SK-N-SH (cell line): Measurements from ENCODE around the gene FGD6. TPM values are rescaled to one million over a fixed set of nuclear protein-coding genes. Genes with fewer than 3 reads are reported as not detected.

Source experiments
- CTCF ChIA-PET: fragments of 300-600, 350-600 bp; formaldehyde crosslinking; extraction: SDS; loops from one replicate; lab custom pipeline; 2021; lab: Yijun Ruan, JAX
- POLR2A ChIA-PET: fragments of 350-600 bp; sonication (Branson Sonifier 250); formaldehyde crosslinking; extraction: SDS; loops from one replicate; lab custom pipeline; 2020; ENCODE audit warnings: antibody characterized with exemption, inconsistent platforms; lab: Yijun Ruan, JAX
- DNase-seq: peaks from one replicate; pipeline ENCODE4 v3.0.0; 2012
- H2AFZ ChIP-seq: fragments of 200-600 bp; sonication (generic); 2 replicates; pipeline ENCODE4 v1.8.1; 2016; ENCODE audit warnings: antibody characterized with exemption, mild to moderate bottlenecking, low read depth
- H3F3A ChIP-seq: fragments of 200-600 bp; sonication (generic); replicated peaks from 2 replicates; pipeline ENCODE3; 2016; ENCODE audit warnings: antibody characterized with exemption, mild to moderate bottlenecking; ENCODE audit not compliant: insufficient read depth
- H3K27ac ChIP-seq, 2 experiments: fragments of 200-500 bp in 1 of 2; fragments of 200-600 bp in 1 of 2; sonication (Bioruptor generic) in 1 of 2; sonication (generic), shearing (Covaris generic) in 1 of 2; 2 replicates each; pipeline versions ENCODE4 v1.5.1 to v1.6.1; 2014 to 2016; ENCODE audit warnings: low read depth in 2 of 2, inconsistent platforms in 1 of 2, low read length in 1 of 2, mild to moderate bottlenecking in 1 of 2, mixed read lengths in 1 of 2
- H3K27me3 ChIP-seq: fragments of 200-600 bp; sonication (generic), shearing (Covaris generic); 2 replicates; pipeline ENCODE4 v1.6.1; 2016; ENCODE audit warnings: mixed run types; ENCODE audit not compliant: insufficient read depth
- H3K36me3 ChIP-seq, 2 experiments: fragments of 200-500 bp in 1 of 2; fragments of 200-600 bp in 1 of 2; sonication (Bioruptor generic) in 1 of 2; sonication (generic) in 1 of 2; replicated peaks in 1 of 2; 2 replicates each; pipeline versions ENCODE3 to v1.5.1; 2014 to 2016; ENCODE audit warnings: low read length in 1 of 2, mild to moderate bottlenecking in 1 of 2; ENCODE audit not compliant: insufficient read depth in 2 of 2, control insufficient read depth in 1 of 2
- H3K4me1 ChIP-seq, 2 experiments: fragments of 200-500 bp in 1 of 2; fragments of 200-600 bp in 1 of 2; sonication (Bioruptor generic) in 1 of 2; sonication (generic), shearing (Covaris generic) in 1 of 2; 2 replicates each; pipeline versions ENCODE4 v1.5.1 to v1.6.1; 2014 to 2016; ENCODE audit warnings: low read depth in 1 of 2, low read length in 1 of 2, mixed run types in 1 of 2; ENCODE audit not compliant: insufficient read depth in 2 of 2, control insufficient read depth in 1 of 2
- H3K4me2 ChIP-seq: fragments of 200-600 bp; sonication (generic), shearing (Covaris generic); 2 replicates; pipeline ENCODE4 v1.6.1; 2017; ENCODE audit warnings: mixed run types
- H3K4me3 ChIP-seq, 2 experiments: fragments of 200-500 bp in 1 of 2; fragments of 200-600 bp in 1 of 2; sonication (Bioruptor generic) in 1 of 2; sonication (generic), shearing (Covaris generic) in 1 of 2; 2 replicates each; pipeline versions ENCODE4 v1.5.1 to v1.8.1; 2014 to 2016; ENCODE audit warnings: low read depth in 2 of 2, inconsistent platforms in 1 of 2, low read length in 1 of 2, mild to moderate bottlenecking in 1 of 2, mixed read lengths in 1 of 2, moderate library complexity in 1 of 2
- H3K79me2 ChIP-seq: fragments of 200-600 bp; sonication (generic); 2 replicates; pipeline ENCODE4 v1.8.1; 2017; ENCODE audit warnings: mild to moderate bottlenecking; ENCODE audit not compliant: insufficient read depth
- H3K9ac ChIP-seq: fragments of 200-600 bp; sonication (generic); 2 replicates; pipeline ENCODE4 v1.6.1; 2017; ENCODE audit warnings: mixed run types
- H3K9me2 ChIP-seq: fragments of 200-600 bp; sonication (generic); 2 replicates; pipeline ENCODE4 v1.6.1; 2017; ENCODE audit warnings: mixed run types
- H3K9me3 ChIP-seq: fragments of 200-600 bp; sonication (generic); 2 replicates; pipeline ENCODE4 v1.6.1; 2017; ENCODE audit warnings: mixed run types, mild to moderate bottlenecking, moderate library complexity
- H4K20me1 ChIP-seq: fragments of 200-600 bp; sonication (generic); 2 replicates; pipeline ENCODE4 v1.6.1; 2017; ENCODE audit warnings: mild to moderate bottlenecking, mixed run types; ENCODE audit not compliant: insufficient read depth
- CHD2 ChIP-seq: fragments of 150-350 bp; IDR thresholded peaks from 2 replicates; pipeline ENCODE4 v1.6.1; 2018; ENCODE audit warnings: low read length; ENCODE audit not compliant: partially characterized antibody
- CTCF ChIP-seq: fragments of 200-600 bp; sonication (generic); IDR thresholded peaks from 2 replicates; pipeline ENCODE4 v1.6.1; 2017; ENCODE audit warnings: antibody characterized with exemption, mild to moderate bottlenecking, moderate library complexity
- FOSL2 ChIP-seq: IDR thresholded peaks from 2 replicates; pipeline ENCODE4 v1.4.0; 2012; ENCODE audit warnings: low read depth, mild to moderate bottlenecking, moderate library complexity, borderline replicate concordance
- FOXM1 ChIP-seq: IDR thresholded peaks from 2 replicates; pipeline ENCODE4 v1.4.0; 2012; ENCODE audit warnings: low read depth, mild to moderate bottlenecking
- GABPA ChIP-seq: IDR thresholded peaks from 2 replicates; pipeline ENCODE4 v1.4.0; 2012; ENCODE audit warnings: low read depth, mild to moderate bottlenecking
- GATA2 ChIP-seq: sonication (generic); formaldehyde crosslinking; IDR thresholded peaks from 2 replicates; pipeline ENCODE4 v1.5.0; 2020; ENCODE audit warnings: mild to moderate bottlenecking, missing genetic modification reagents
- JUND ChIP-seq: IDR thresholded peaks from 2 replicates; pipeline ENCODE4 v1.4.0; 2012
- MAX ChIP-seq: IDR thresholded peaks from 2 replicates; pipeline ENCODE4 v1.4.0; 2012; ENCODE audit warnings: low read depth
- MEF2A ChIP-seq: IDR thresholded peaks from 2 replicates; pipeline ENCODE4 v1.4.0; 2012; ENCODE audit warnings: low read depth, borderline replicate concordance
- MXI1 ChIP-seq: IDR thresholded peaks from 2 replicates; pipeline ENCODE4 v1.6.1; 2012; ENCODE audit warnings: mild to moderate bottlenecking, low read depth, low read length, improper control_type of control experiment
- NRF1 ChIP-seq: IDR thresholded peaks from 2 replicates; pipeline ENCODE4 v1.6.1; 2012; ENCODE audit warnings: low read depth, mild to moderate bottlenecking, low read length
- POLR2AphosphoS5 ChIP-seq: IDR thresholded peaks from 2 replicates; pipeline ENCODE4 v1.6.1; 2012; ENCODE audit warnings: low read depth, low read length
- RCOR1 ChIP-seq: fragments of 150-350 bp; IDR thresholded peaks from 2 replicates; pipeline ENCODE4 v1.6.1; 2017; ENCODE audit warnings: antibody characterized with exemption, low read length
- SIN3A ChIP-seq: IDR thresholded peaks from 2 replicates; pipeline ENCODE4 v1.6.1; 2012; ENCODE audit warnings: low read depth, mild to moderate bottlenecking, low read length, moderate library complexity, borderline replicate concordance
- TAF1 ChIP-seq: IDR thresholded peaks from 2 replicates; pipeline ENCODE4 v1.6.1; 2012; ENCODE audit warnings: low read depth, mild to moderate bottlenecking, low read length, moderate library complexity, borderline replicate concordance
- TCF12 ChIP-seq: IDR thresholded peaks from 2 replicates; pipeline ENCODE4 v1.4.0; 2012
- ZBTB33 ChIP-seq: IDR thresholded peaks from 2 replicates; pipeline ENCODE4 v1.4.0; 2012; ENCODE audit warnings: low read depth, borderline replicate concordance
- WGBS: methylation state at CpG from one replicate; pipeline ENCODE4 v1.1.6; 2017; ENCODE audit warnings: low lambda C conversion rate; 5-methylcytosine and 5-hydroxymethylcytosine counted together
- polyA plus RNA-seq, 3 experiments: library from polyadenylated mRNA; depleted of rRNA; stranded (reverse); fragments of >200 nt; gene quantifications; 2 replicates each; pipeline ENCODE4 v1.2.3, GENCODE V29; 2012

The FGD6 gene
- polyA plus RNA-seq, 1 of the 3 experiments (the other 2 are of a cell fraction): 2.8 TPM

GRCh38 chr12:95072900-95073697 lies 144.2 kb downstream of the FGD6 start, which contains the start of gene NR2C1 (continued):
- TF ChIP-seq FOSL2: no peak
- TF ChIP-seq FOXM1: no peak
- no peak for TF ChIP-seq TCF12
- no peak for TF ChIP-seq MEF2A
- no peak for TF ChIP-seq GATA2 (CRISPR knock-in tag)
- TF ChIP-seq MAX: no peak
- TF ChIP-seq CHD2: peak; percentile 87
- 0 out of 2 replicates have a peak, but pooled peaks have one; percentile 46 for TF ChIP-seq RCOR1

- H3K36me3 ChIP-seq: peaks cover 13% of the 10 kb centered on the region in 2 experiments
- no peaks in the 10 kb centered on the region for H3F3A ChIP-seq
- H3K9ac ChIP-seq: no peak overlapping the region
- H3K27ac ChIP-seq: no peak overlapping the region
- no peaks in the 10 kb centered on the region for H4K20me1 ChIP-seq
- POLR2A ChIA-PET: no interaction called here
- H3K4me1 ChIP-seq: no peaks in the 10 kb centered on the region
- no peaks in the 10 kb centered on the region for H3K9me2 ChIP-seq
- no peak overlapping the region for H3K4me2 ChIP-seq
- TF ChIP-seq FOXM1 (no peak), FOSL2 (no peak), NRF1 (no peak), TCF12 (no peak), GABPA (no peak), POLR2AphosphoS5 (no peak), MXI1 (no peak), TAF1 (no peak), MEF2A (no peak), ZBTB33 (no peak), CTCF (no peak), JUND (no peak), SIN3A (no peak)
- TF ChIP-seq, all 33 proteins: peak for 0
- Histone ChIP-seq H2AFZ (no peak overlapping the region), H3K9me3 (no peaks in the 10 kb centered on the region), H3K27me3 (no peaks in the 10 kb centered on the region), H3K79me2 (peaks cover 55% of the 10 kb centered on the region), H3K4me3 (no peak overlapping the region)
- WGBS: 95% methylated on average over 1 of the region's 1 CpG
- CTCF ChIA-PET: no interaction called here
- DNase-seq: no peak
These were observed 146.9 kb downstream of the FGD6 start for GRCh38 chr12:95070378-95070777.
